WTC11 (cell line): ENCODE data around the gene IFNL4. TPM values are rescaled to one million over a fixed set of nuclear protein-coding genes. Genes with fewer than 3 reads are reported as not detected.

Source experiments
- AR ChIP-seq: fragments of 250-450 bp; sonication (Bioruptor Pico); IDR thresholded peaks from 2 replicates; pipeline ENCODE4 v1.9.0; 2021; ENCODE audit warnings: mild to moderate bottlenecking
- ARID4B ChIP-seq: sonication (generic); formaldehyde crosslinking; IDR thresholded peaks from 2 replicates; pipeline ENCODE4 v1.8.0; 2023; ENCODE audit warnings: missing genetic modification reagents, mild to moderate bottlenecking, borderline replicate concordance
- ATF3 ChIP-seq: sonication (generic); formaldehyde crosslinking; conservative IDR thresholded peaks from 2 replicates; pipeline ENCODE4 v1.8.1; 2022; ENCODE audit warnings: mild to moderate bottlenecking, missing genetic modification reagents
- ATF6 ChIP-seq: sonication (generic); formaldehyde crosslinking; IDR thresholded peaks from 2 replicates; pipeline ENCODE4 v1.8.1; 2023; ENCODE audit warnings: mild to moderate bottlenecking, missing genetic modification reagents
- CBFB ChIP-seq: sonication (generic); formaldehyde crosslinking; IDR thresholded peaks from 2 replicates; pipeline ENCODE4 v1.8.1; 2022; ENCODE audit warnings: mild to moderate bottlenecking, low read depth, missing genetic modification reagents
- CREB1 ChIP-seq: sonication (generic); formaldehyde crosslinking; IDR thresholded peaks from 2 replicates; pipeline ENCODE4 v1.8.0; 2023; ENCODE audit warnings: mild to moderate bottlenecking, missing genetic modification reagents
- FOXP1 ChIP-seq: sonication (generic); formaldehyde crosslinking; IDR thresholded peaks from 2 replicates; pipeline ENCODE4 v1.8.0; 2022; ENCODE audit warnings: missing genetic modification reagents, mild to moderate bottlenecking, moderate library complexity, borderline replicate concordance
- GABPB1 ChIP-seq: sonication (generic); formaldehyde crosslinking; IDR thresholded peaks from 2 replicates; pipeline ENCODE4 v1.8.1; 2023; ENCODE audit warnings: mild to moderate bottlenecking, missing genetic modification reagents
- HMGA2 ChIP-seq: fragments of 250-450 bp; sonication (Bioruptor Pico); IDR thresholded peaks from 2 replicates; pipeline ENCODE4 v1.4.0; 2021; ENCODE audit warnings: mild to moderate bottlenecking, moderate library complexity
- IRF2 ChIP-seq: sonication (generic); formaldehyde crosslinking; IDR thresholded peaks from 2 replicates; pipeline ENCODE4 v1.8.0; 2022; ENCODE audit warnings: low read depth, missing genetic modification reagents, borderline replicate concordance
- KAT7 ChIP-seq: sonication (generic); formaldehyde crosslinking; IDR thresholded peaks from 2 replicates; pipeline ENCODE4 v1.8.1; 2023; ENCODE audit warnings: missing genetic modification reagents, mild to moderate bottlenecking, borderline replicate concordance
- MLX ChIP-seq: sonication (generic); formaldehyde crosslinking; IDR thresholded peaks from 2 replicates; pipeline ENCODE4 v1.8.1; 2023; ENCODE audit warnings: mild to moderate bottlenecking, missing genetic modification reagents, moderate library complexity
- NR1H2 ChIP-seq: sonication (generic); formaldehyde crosslinking; IDR thresholded peaks from 2 replicates; pipeline ENCODE4 v1.9.0; 2021; ENCODE audit warnings: mild to moderate bottlenecking, moderate library complexity, missing genetic modification reagents
- TCF7 ChIP-seq: sonication (generic); formaldehyde crosslinking; IDR thresholded peaks from 2 replicates; pipeline ENCODE4 v1.8.0; 2022; ENCODE audit warnings: mild to moderate bottlenecking, low read depth, missing genetic modification reagents, moderate library complexity
- TEAD1 ChIP-seq: sonication (generic); formaldehyde crosslinking; IDR thresholded peaks from 2 replicates; pipeline ENCODE4 v1.8.0; 2022; ENCODE audit warnings: mild to moderate bottlenecking, missing genetic modification reagents
- USF1 ChIP-seq: sonication (generic); formaldehyde crosslinking; IDR thresholded peaks from 2 replicates; pipeline ENCODE4 v1.8.0; 2022; ENCODE audit warnings: mild to moderate bottlenecking, missing genetic modification reagents
- ZBTB43 ChIP-seq: sonication (generic); formaldehyde crosslinking; IDR thresholded peaks from 2 replicates; pipeline ENCODE4 v1.8.1; 2023; ENCODE audit warnings: mild to moderate bottlenecking, missing genetic modification reagents
- ZNF263 ChIP-seq: sonication (generic); formaldehyde crosslinking; IDR thresholded peaks from 2 replicates; pipeline ENCODE4 v1.8.1; 2022; ENCODE audit warnings: low read depth, mild to moderate bottlenecking, moderate library complexity, missing genetic modification reagents
- ZNF396 ChIP-seq: fragments of 250-450 bp; sonication (Bioruptor Pico); IDR thresholded peaks from 2 replicates; pipeline ENCODE4 v1.8.0; 2021; ENCODE audit warnings: mild to moderate bottlenecking, moderate library complexity, borderline replicate concordance
- ZNF416 ChIP-seq: fragments of 250-450 bp; sonication (Bioruptor Pico); IDR thresholded peaks from 2 replicates; pipeline ENCODE4 v1.9.0; 2021; ENCODE audit warnings: mild to moderate bottlenecking, inconsistent platforms
- ZNF423 ChIP-seq: fragments of 250-450 bp; sonication (Bioruptor Pico); IDR thresholded peaks from 2 replicates; pipeline ENCODE4 v2.1.2; 2022; ENCODE audit warnings: mild to moderate bottlenecking, moderate library complexity
- ZNF425 ChIP-seq: fragments of 250-450 bp; sonication (Bioruptor Pico); conservative IDR thresholded peaks from 2 replicates; pipeline ENCODE4 v1.9.0; 2021; ENCODE audit warnings: mild to moderate bottlenecking
- total RNA-seq: library from RNA; stranded (reverse); gene quantifications from 3 replicates; pipeline ENCODE4 v1.2.3, GENCODE V29; 2021

Gene IFNL4
- total RNA-seq, 1 experiment from 2014 or later, result not detected

- TF ChIP-seq ZNF425 (CRISPR knock-in tag) (no peak), AR (CRISPR knock-in tag) (no peak), ZNF416 (CRISPR knock-in tag) (no peak), ZNF423 (no peak), MLX (no peak), TEAD1 (CRISPR knock-in tag) (no peak; the same call in 1 of the 2 replicates), ATF3 (CRISPR knock-in tag) (no peak), ZNF396 (no peak), ZNF263 (CRISPR knock-in tag) (no peak), CBFB (CRISPR knock-in tag) (no peak), NR1H2 (CRISPR knock-in tag) (no peak), KAT7 (CRISPR knock-in tag) (no peak), ATF6 (CRISPR knock-in tag) (no peak), GABPB1 (CRISPR knock-in tag) (no peak), IRF2 (CRISPR knock-in tag) (peak; percentile 35; the same call in 1 of the 2 replicates), CREB1 (CRISPR knock-in tag) (0 out of 2 replicates have a peak, but pooled peaks have one; percentile 33), HMGA2 (CRISPR knock-in tag) (no peak), TCF7 (CRISPR knock-in tag) (peak; percentile 84; the same call in 1 of the 2 replicates), FOXP1 (peak; percentile 51; the same call in 1 of the 2 replicates), USF1 (CRISPR knock-in tag) (peak; percentile 62; the same call in 1 of the 2 replicates), ARID4B (CRISPR knock-in tag) (no peak), ZBTB43 (CRISPR knock-in tag) (peak; percentile 61; the same call in 1 of the 2 replicates)
Measured at GRCh38 chr19:39264306-39265290, 15.9 kb upstream of the IFNL4 start (continued).
